GM12864 (cell line): Measurements from ENCODE around the gene AFAP1.

ENCODE experiments used
- DNase-seq: peaks from one replicate; pipeline ENCODE4 v3.0.0-alpha.2; 2011; ENCODE audit warnings: low read depth
- H3K4me3 ChIP-seq: 2 replicates; pipeline ENCODE4 v1.5.1; 2011; ENCODE audit warnings: mild to moderate bottlenecking, low read depth, low read length, control low read depth
- TF ChIP-seq, protein P1 (sequence below): IDR thresholded peaks from 2 replicates; pipeline ENCODE4 v1.5.1; 2011; ENCODE audit warnings: low read depth, mild to moderate bottlenecking, moderate library complexity, low read length, control low read depth, inconsistent platforms; ENCODE audit errors: missing control alignments

AFAP1 gene

GRCh38 chr4:7892212-7893019, 47.2 kb downstream of the AFAP1 start:
- TF ChIP-seq, protein P1, sequence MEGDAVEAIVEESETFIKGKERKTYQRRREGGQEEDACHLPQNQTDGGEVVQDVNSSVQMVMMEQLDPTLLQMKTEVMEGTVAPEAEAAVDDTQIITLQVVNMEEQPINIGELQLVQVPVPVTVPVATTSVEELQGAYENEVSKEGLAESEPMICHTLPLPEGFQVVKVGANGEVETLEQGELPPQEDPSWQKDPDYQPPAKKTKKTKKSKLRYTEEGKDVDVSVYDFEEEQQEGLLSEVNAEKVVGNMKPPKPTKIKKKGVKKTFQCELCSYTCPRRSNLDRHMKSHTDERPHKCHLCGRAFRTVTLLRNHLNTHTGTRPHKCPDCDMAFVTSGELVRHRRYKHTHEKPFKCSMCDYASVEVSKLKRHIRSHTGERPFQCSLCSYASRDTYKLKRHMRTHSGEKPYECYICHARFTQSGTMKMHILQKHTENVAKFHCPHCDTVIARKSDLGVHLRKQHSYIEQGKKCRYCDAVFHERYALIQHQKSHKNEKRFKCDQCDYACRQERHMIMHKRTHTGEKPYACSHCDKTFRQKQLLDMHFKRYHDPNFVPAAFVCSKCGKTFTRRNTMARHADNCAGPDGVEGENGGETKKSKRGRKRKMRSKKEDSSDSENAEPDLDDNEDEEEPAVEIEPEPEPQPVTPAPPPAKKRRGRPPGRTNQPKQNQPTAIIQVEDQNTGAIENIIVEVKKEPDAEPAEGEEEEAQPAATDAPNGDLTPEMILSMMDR, result no peak
- H3K4me3 ChIP-seq, result no peak overlapping the region
- DNase-seq, result no peak

DNA sequence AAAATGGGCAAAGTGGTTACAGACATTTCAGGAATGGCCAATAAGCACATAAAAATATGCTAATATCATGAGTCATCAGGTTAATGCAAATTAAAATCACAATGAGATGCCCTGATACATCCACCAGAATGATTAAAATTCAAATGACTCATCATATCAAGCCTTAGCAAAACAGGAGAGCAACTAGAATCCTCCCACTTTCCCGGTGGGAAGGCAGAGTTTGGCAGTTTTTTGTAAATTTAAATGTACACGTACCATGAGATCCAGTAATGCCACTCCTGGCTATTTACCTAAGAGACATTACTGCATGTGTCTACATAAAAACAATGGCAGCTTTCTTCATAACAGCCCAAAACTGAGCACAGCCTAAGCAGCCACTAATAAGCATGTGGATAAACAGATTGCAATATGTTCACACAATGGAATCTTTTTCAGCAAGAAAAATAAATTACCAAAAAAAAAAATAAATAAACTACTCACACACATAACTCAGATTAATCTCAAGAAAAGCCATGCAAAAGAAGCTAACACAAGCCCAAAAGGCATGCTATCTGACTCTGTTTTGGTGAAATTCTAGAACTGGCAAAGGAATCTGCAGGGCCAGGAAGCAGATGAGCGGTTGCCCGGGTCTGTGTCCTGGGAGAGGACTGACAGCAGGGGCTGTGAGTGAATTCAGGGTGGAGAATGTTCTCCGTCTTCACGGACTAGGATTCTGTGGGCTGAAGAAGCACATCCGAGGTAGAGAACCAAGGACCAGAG, 48.8 kb downstream of the AFAP1 start:
- TF ChIP-seq, protein P1, result no peak
- DNase-seq, result no peak
- no peak overlapping the region for H3K4me3 ChIP-seq

- TF ChIP-seq, protein P1, result no peak
- no peak overlapping the region for H3K4me3 ChIP-seq
- DNase-seq, result no peak
Measured at GRCh38 chr4:7887436-7887835, 52.2 kb downstream of the AFAP1 start.

DNA sequence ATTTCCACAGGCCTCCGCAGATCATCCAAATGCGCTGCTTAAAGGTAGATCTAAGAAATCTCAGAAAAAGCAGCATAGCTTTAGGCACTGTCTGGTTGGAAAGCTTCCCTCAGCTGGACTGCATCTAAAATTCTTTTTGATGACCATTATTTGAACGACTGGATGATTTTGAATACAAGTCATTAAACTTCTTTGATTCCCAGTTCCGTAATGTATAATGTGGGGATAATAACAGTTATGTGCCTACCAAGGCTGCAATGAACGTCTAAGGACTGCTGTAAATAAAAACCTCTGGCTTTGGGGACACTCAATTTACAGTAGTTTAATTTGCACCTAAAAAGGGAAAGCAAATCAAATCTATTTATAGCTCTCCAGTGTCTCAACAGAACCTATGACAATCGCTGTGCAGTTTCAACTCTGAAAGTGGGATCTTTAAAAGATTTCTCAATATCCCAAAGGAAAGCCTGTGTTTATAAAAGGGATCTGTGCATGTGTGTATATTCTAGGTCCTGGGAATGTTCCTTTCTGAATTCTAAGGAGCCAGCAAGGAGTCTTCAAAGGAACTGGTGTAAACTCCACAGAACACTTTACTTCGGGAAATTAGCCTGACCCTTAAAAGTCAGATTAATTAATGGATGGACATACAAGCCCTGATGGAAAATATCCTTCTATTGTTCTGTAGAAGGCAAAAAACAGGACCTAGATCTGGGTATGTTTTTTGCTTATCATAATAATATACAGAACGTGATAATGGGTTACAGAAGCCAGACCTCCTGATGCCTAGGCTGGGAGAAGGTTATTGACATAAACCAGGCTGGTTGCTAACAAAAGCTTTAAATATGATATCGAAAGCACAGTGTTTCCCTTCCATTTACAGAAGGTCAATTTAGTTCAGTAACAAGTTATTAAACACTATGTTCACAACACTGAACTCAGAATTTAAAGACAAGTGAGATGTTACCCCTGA, 53.4 kb downstream of the AFAP1 start:
- H3K4me3 ChIP-seq, result no peak overlapping the region
- DNase-seq, result no peak

GRCh38 chr4:7885216-7886006, 54.2 kb downstream of the AFAP1 start:
- TF ChIP-seq, protein P1, result no peak
- no peak overlapping the region for H3K4me3 ChIP-seq
- no peak for DNase-seq

More for the DNA sequence above, 53.4 kb downstream of the AFAP1 start:
- TF ChIP-seq, protein P1, result no peak

GRCh38 chr4:7880683-7881082, 59.0 kb downstream of the AFAP1 start:
- no peak for DNase-seq
- no peak overlapping the region for H3K4me3 ChIP-seq
- TF ChIP-seq, protein P1, result no peak
